SK-N-MC (cell line): Measurements from ENCODE around the gene CACNA1E.

Experiments
- EZH2 ChIP-seq: fragments of 200-600 bp; sonication (generic); IDR thresholded peaks from one replicate; pipeline ENCODE4 v1.6.1; 2017; ENCODE audit warnings: antibody characterized with exemption
- POLR2AphosphoS5 ChIP-seq: IDR thresholded peaks from 2 replicates; pipeline ENCODE4 v1.6.1; 2012; ENCODE audit warnings: mild to moderate bottlenecking, low read depth, low read length, borderline replicate concordance

DNA sequence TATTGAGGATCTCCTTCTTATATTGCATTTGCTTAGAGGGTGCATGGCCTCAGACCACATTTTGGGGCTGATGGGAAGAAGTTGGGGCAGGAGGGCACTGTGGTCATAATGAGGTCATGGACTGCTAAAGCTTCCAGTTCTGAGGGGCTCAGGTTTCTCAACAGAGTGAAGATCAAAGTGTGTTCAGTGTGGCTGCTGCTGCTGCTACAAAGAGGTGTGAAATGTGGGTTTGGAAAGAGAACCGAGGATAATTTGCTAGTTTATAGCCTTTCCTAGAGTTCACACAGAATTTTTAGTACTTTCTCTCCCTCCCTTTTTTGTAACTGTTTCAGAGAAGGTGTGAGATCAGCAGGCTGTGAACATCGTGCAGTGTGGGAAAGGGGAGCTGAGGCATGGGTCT, 73.3 kb downstream of the CACNA1E start:
- TF ChIP-seq EZH2 = no peak
- TF ChIP-seq POLR2AphosphoS5 = no peak
